UCSD-AML1 (cell line): ENCODE measurements around the gene DNAJB8.
A peak's percentile ranks its signal among the peaks of the same experiment; 100 is the strongest.

Experiments used
- DNase-seq: peaks from one replicate; lab custom pipeline; 2025; ENCODE audit not compliant: unreplicated experiment; lab: John Stamatoyannopoulos, UW

Gene DNAJB8

GRCh38 chr3:128484404-128485281 is 18.0 kb upstream of the DNAJB8 start:
- no peak for DNase-seq

GRCh38 chr3:128483657-128484403 is 17.1 kb upstream of the DNAJB8 start:
- no peak for DNase-seq

DNA sequence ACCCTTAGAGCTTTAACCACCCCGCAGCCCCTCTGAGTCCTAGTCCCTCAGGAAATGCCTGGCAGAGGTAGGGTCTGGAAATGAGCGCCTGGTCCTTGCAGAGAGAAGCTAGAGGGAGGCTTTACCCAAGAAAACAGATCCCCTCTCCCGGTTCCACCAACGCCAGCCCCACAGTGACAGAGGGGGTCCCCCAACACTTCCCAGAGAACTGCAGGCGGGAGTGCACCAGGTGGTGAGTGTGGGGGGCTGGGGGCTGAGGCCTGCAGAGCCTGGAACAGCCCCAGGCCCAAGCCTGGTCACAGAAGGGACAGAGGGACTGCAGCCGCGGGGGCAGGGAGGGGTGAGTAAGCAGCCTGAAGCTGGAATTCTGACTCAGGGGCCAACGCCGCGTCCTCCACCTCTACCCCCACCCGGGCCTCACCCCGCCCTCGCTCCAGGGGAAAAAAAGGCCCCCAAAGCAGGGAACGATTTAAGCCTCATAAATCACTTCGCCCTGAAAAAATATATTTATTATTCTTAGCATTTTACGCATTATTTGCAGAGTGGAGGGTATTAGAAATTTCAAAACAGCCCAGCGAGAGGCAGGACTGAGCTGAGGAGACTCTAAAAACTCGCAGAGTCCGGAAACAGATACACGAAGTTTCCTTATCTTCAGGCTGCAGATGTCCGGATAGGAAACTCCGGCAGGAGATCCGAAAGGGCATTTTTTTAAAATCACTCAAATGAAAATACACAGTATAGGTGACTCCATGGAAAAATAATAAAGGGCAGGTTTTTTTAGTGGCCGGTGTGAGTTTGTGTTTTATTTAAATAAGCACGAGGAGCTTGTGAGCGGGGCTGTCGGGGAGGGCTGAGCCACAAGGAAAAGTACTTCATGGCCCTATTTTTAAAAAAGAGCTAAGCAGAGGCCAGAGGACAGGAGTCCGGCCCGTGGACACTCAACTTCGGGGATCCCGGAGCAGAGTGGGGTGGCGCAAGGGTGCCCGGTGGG is 16.3 kb upstream of the DNAJB8 start:
- DNase-seq = peak; percentile 70

DNA sequence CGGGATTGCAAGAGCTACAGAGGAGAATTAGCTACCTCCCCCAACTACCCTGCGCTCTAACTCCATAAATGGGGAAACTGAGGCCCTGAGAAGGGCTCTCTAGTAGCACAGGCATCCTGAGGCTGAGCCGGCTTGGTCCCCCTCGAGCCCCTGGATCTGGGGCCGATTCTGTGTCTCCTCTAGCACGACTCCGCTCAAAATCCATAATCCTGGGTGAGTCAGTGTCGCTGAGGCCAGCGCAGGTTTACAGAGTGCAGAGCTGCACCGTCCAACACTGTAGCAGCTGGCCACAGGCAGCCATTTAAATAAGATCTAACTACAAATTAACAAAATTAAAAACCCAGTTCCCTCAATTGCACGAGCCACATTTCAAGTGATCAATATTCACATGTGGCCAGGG is 15.5 kb upstream of the DNAJB8 start:
- no peak for DNase-seq

DNA sequence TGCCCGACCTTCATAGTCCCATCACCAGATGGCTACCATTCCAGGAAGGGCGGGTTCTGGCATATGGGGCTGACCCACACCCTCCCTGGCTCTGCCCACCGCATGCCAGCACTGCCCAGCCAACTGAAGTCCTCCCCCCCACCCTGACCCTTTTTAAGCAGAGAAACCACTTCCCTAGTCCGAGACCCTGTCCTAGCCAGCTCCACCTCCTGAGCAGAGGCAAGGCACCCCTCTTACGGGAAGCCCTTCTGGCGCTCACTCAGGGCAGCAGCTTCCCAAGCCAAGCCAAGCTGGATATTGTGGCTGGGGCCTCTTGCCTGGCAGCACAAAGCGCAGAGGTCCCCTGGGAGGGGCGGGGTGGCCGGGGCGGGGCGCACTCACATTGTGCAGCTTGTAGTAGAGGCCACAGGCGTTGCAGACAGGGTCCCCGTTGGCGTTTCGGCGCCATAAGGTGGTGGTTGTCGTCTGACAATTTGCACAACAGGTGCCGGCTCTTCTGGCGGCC is 14.8 kb upstream of the DNAJB8 start:
- DNase-seq = no peak

DNA sequence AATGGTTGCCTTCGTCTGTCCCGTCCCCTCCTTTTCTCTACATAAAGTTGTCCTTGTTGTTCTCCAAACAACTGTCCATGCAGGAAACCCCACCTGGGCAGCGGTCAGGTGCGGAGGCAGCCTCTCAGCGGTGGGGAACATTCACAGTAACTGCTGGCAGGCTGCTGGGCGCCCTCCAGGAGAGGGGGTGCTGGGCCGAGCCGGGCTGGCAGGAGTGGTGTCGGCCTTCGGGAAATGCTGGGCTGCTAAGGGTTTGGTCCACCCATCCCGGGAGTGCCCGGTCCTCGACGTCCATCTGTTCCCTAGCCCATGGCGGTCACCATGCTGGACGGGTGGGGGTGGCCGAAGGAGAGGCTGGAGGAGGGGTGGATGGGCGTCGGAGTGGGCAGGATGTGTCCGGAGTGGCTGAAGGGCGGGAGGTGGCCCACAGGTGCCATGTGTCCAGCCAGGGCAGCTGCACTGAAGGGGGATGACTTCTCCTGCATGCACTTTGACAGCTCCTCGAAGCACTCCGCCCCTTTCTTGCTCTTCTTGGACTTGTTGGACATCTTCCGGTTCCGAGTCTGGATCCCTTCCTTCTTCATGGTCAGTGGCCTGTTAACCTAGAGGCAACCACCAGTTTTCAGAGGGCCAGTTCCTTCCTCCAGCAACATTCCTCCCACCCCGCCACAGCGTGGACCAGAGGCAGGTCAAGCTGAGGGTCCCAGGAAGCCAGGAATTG is 14.2 kb upstream of the DNAJB8 start:
- DNase-seq = no peak

DNA sequence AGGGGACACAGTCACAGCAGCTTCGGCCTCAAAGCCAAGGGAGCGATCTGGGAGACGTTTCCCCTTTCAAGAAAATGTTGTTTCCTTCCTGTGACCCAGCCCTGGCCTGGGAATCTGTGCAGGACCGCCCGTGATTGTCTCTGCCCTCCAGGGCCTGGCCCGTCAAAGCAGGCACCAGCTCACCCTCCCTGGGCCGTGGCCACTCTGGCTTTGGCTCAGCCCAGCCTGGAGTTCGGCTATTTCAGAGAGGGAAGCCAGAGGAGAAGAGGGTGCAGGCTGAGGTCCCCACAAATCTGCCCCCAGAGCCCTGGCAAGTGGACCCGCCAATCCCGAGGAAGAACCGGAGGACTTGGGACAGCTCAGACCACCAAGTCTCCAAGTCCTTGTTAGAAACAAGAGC is 13.6 kb upstream of the DNAJB8 start:
- DNase-seq = no peak

GRCh38 chr3:128479558-128480086 is 12.9 kb upstream of the DNAJB8 start:
- no peak for DNase-seq

- no peak for DNase-seq
Observed at GRCh38 chr3:128478576-128479506, 12.2 kb upstream of the DNAJB8 start.

DNA sequence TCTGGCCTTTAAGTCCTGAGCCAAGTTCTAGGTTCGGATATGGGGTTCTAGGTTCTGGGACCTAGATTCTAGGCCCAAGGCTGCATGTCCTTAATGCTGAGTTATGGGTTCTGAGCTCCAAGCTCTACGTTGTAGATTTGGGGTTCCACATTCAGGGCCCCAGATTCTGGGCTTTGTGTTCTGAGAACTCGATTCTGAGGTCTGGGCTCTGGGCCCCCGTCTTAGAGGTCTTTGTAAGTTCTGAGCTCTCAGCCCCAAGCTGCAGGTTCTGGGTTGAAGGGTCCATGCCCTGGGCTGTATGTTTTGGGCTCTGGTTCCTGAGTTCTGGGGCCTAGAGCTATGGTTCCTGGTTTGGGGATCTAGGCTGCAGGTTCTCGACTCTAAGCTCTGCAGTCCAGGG is 10.0 kb upstream of the DNAJB8 start:
- DNase-seq = no peak

GRCh38 chr3:128475355-128475754 is 8.7 kb upstream of the DNAJB8 start:
- DNase-seq = no peak

DNA sequence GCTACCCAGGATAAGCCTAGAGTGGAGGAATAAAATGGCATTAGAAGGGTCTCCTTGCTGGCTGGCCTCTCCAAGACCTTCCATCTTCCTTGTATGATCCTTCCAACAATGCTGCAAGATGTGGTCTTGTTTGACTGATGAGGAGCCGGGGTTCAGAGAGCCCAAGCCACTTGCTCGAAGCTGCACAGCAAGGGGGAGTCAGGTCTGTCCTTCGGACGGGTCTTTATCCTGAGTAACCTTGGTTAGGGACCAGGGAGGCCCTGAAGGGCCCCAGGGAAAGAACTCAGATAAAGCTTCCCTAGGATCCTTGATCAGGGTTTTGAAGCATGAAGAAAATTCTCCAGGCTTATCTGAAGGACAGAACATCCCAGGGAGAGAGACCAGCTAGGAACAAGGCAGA is 7.0 kb upstream of the DNAJB8 start:
- DNase-seq = no peak

DNA sequence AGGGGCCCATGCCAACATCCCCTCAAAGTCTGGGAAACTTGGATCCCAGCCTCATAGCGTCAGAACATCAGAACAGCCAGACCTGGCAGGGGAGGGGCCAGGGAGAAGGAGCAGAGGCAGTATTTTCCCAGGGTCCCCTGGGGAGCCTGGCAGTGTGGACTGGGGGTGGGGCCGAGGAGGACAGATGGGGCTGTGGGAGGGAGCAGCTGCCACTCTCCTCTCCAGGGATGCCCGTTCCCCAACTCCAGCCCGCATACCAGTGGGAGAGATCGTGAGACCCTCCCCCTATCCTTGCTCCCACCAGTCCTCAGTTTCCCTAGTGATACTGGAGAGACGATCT is 6.5 kb upstream of the DNAJB8 start:
- no peak for DNase-seq

GRCh38 chr3:128472449-128473179 is 5.9 kb upstream of the DNAJB8 start:
- DNase-seq = no peak

DNA sequence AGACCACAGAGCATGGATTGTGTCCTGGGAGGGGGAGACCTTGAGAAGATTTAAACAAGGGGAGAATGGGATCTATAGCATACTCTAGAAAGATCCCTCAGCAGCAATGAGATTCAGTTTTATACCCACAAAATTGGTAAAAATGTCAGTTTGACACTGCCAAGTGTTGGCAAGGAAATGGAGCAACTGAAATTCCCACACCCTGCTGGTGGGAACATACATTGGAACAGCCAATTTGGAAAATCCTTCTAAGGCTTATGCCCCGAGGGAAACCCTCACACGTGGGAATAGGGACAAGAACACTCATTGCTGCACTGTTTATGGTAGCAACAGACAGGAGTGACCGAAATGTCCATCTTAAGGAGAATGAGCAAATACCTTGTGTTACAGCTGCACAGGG is 5.0 kb upstream of the DNAJB8 start:
- no peak for DNase-seq

GRCh38 chr3:128471110-128471509 is 4.4 kb upstream of the DNAJB8 start:
- DNase-seq = no peak

GRCh38 chr3:128470134-128470899 is 3.6 kb upstream of the DNAJB8 start:
- no peak for DNase-seq

DNA sequence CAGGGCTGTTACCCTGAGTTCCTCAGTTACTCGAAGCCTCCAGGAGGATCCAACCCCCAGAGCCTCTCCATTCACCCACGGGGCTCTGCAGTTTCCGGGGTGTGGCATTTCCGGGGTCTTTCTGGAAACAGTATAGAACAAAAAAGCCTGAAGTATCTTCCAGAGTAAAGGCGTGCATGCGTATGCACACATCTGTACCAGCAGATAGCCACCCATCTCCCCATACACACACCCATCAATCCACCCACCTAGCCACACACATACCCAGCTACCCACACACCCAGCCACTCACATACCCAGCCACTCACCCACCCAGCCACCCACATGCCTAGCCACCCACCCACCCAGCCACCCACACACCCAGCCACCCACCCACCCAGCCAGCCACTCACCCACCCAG is 2.9 kb upstream of the DNAJB8 start:
- DNase-seq = no peak
